HepG2 (cell line): ENCODE data around the gene CMPK2. TPM values are rescaled to one million over a fixed set of nuclear protein-coding genes. Genes with fewer than 3 reads are reported as not detected.
A peak's percentile ranks its signal among the peaks of the same experiment; 100 is the strongest.

Source experiments
- ATAC-seq: fragments of 200-7000 bp; cut with Tn5 transposase; 3 replicates; pipeline ENCODE4 v1.9.1; 2020; ENCODE audit warnings: mild to moderate bottlenecking, moderate library complexity
- BruUV-seq: library from RNA; stranded (reverse); fragments of 400-500 nt; replicated peaks from 2 replicates; lab custom pipeline; 2021; lab: Mats Ljungman, UMichigan
- CTCF ChIA-PET: fragments of 300-600 bp; formaldehyde crosslinking; extraction: SDS; loops from one replicate; lab custom pipeline; 2021; ENCODE audit warnings: low total read pairs, inconsistent platforms, low intra/inter-chr PET ratio; lab: Yijun Ruan, JAX
- POLR2A ChIA-PET: fragments of 350-600 bp; sonication (Branson Sonifier 250); formaldehyde crosslinking; loops from one replicate; lab custom pipeline; 2020; ENCODE audit warnings: antibody characterized with exemption, inconsistent platforms; lab: Yijun Ruan, JAX
- DNase-seq: peaks from one replicate; pipeline ENCODE4 v3.0.0-alpha.2; 2015; ENCODE audit warnings: low spot score
- FAIRE-seq: peaks from 3 replicates; lab custom pipeline; 2011; peaks lifted over from hg19 to GRCh38; lab: Jason Lieb, UNC
- H2AFZ ChIP-seq: one replicate; pipeline ENCODE4 v1.6.1; 2011; ENCODE audit warnings: low read length, inconsistent platforms
- H3K27ac ChIP-seq: fragments of 300-600 bp; 3 replicates; pipeline ENCODE4 v1.8.0; 2011; ENCODE audit warnings: mixed run types, mild to moderate bottlenecking, mixed read lengths, low read length, inconsistent platforms; ENCODE audit not compliant: insufficient read depth; ENCODE audit errors: extremely low read length
- H3K27me3 ChIP-seq, 2 experiments: fragments of 200-600 bp in 1 of 2; 2 replicates in 1 of 2; 3 replicates in 1 of 2; pipeline versions ENCODE4 v1.6.0 to v1.8.0; 2011; ENCODE audit warnings: low read length in 2 of 2, mild to moderate bottlenecking in 2 of 2, moderate library complexity in 2 of 2, inconsistent platforms in 1 of 2; ENCODE audit not compliant: insufficient read depth in 2 of 2, control insufficient read depth in 1 of 2
- H3K36me3 ChIP-seq, 2 experiments: fragments of 200-600 bp in 1 of 2; replicated peaks in 1 of 2; 2 replicates in 1 of 2; 3 replicates in 1 of 2; pipeline versions ENCODE4 v1.5.1 to v1.8.0; 2011; ENCODE audit warnings: low read length in 2 of 2, inconsistent platforms in 1 of 2; ENCODE audit not compliant: insufficient read depth in 2 of 2, control insufficient read depth in 1 of 2
- H3K4me1 ChIP-seq: 2 replicates; pipeline ENCODE4 v1.5.1; 2012; ENCODE audit warnings: low read length, inconsistent platforms; ENCODE audit not compliant: insufficient read depth
- H3K4me2 ChIP-seq: 2 replicates; pipeline ENCODE4 v1.6.0; 2011; ENCODE audit warnings: low read depth, low read length, inconsistent platforms
- H3K4me3 ChIP-seq, 3 experiments: fragments of 200-600 bp in 1 of 3; sonication (generic), shearing (Covaris generic) in 1 of 3; replicated peaks in 1 of 3; 2 replicates each; pipeline ENCODE4 v1.5.1; 2011 to 2016; ENCODE audit warnings: low read length in 3 of 3, inconsistent platforms in 2 of 3, low read depth in 2 of 3, mild to moderate bottlenecking in 2 of 3, control low read depth in 1 of 3, mixed read lengths in 1 of 3; ENCODE audit not compliant: insufficient read depth in 1 of 3
- H3K79me2 ChIP-seq: one replicate; pipeline ENCODE4 v1.6.1; 2011; ENCODE audit warnings: low read length, inconsistent platforms; ENCODE audit not compliant: insufficient read depth
- H3K9ac ChIP-seq: 2 replicates; pipeline ENCODE4 v1.6.0; 2011; ENCODE audit warnings: mild to moderate bottlenecking, low read depth, low read length, inconsistent platforms; ENCODE audit not compliant: insufficient read depth
- H3K9me3 ChIP-seq: 2 replicates; pipeline ENCODE4 v1.5.1; 2012; ENCODE audit warnings: mild to moderate bottlenecking, low read length
- H4K20me1 ChIP-seq: 2 replicates; pipeline ENCODE4 v1.6.0; 2011; ENCODE audit warnings: inconsistent platforms, mild to moderate bottlenecking, low read length, moderate library complexity; ENCODE audit not compliant: insufficient read depth
- CREB1 ChIP-seq, 2 experiments: fragments of 450-650 bp in 1 of 2; IDR thresholded peaks; 2 replicates each; pipeline ENCODE4 v1.6.1; 2016 to 2017; ENCODE audit warnings: control low read depth in 1 of 2, mild to moderate bottlenecking in 1 of 2, missing compliant biosample characterization in 1 of 2, missing genetic modification characterization in 1 of 2
- FOXA3 ChIP-seq: IDR thresholded peaks from 2 replicates; pipeline ENCODE4 v1.6.1; 2016; ENCODE audit warnings: missing genetic modification reagents, missing compliant biosample characterization
- FOXP1 ChIP-seq, 2 experiments: fragments of 450-650 bp in 1 of 2; IDR thresholded peaks; 2 replicates each; pipeline ENCODE4 v1.6.1; 2017 to 2018; ENCODE audit warnings: antibody characterized with exemption in 1 of 2
- PLRG1 ChIP-seq: fragments of 450-650 bp; conservative IDR thresholded peaks from 2 replicates; pipeline ENCODE4 v1.6.1; 2016
- SOX13 ChIP-seq, 3 experiments: fragments of 450-650 bp in 1 of 3; sonication (generic) in 1 of 3; formaldehyde crosslinking in 1 of 3; IDR thresholded peaks in 2 of 3; conservative IDR thresholded peaks in 1 of 3; 2 replicates each; pipeline versions ENCODE4 v1.5.0 to v1.6.1; 2016 to 2020; ENCODE audit warnings: antibody characterized with exemption in 1 of 3, mild to moderate bottlenecking in 1 of 3, missing compliant biosample characterization in 1 of 3, missing genetic modification reagents in 1 of 3, moderate library complexity in 1 of 3
- ZNF224 ChIP-seq: sonication (generic); formaldehyde crosslinking; IDR thresholded peaks from 2 replicates; pipeline ENCODE4 v1.5.0; 2020; ENCODE audit warnings: mild to moderate bottlenecking, missing genetic modification reagents
- ZNF879 ChIP-seq: sonication (generic); formaldehyde crosslinking; IDR thresholded peaks from 2 replicates; pipeline ENCODE4 v1.8.1; 2023; ENCODE audit warnings: missing genetic modification reagents
- WGBS: methylation state at CpG from one replicate; pipeline ENCODE4 v1.1.6; 2017; ENCODE audit warnings: low lambda C conversion rate; 5-methylcytosine and 5-hydroxymethylcytosine counted together
- in situ Hi-C: cut with HindIII; loops from 2 replicates; pipeline ENCODE4 v1.10.0; 2017; ENCODE audit warnings: low pct_unique_long_range_greater_than_20kb; ENCODE audit not compliant: extremely low pct_ligation_motif_present
- intact Hi-C: fragments of 100-400 bp; cut with micrococcal nuclease; formaldehyde crosslinking; loops from one replicate; pipeline ENCODE4 v1.10.0; 2022; ENCODE audit not compliant: unreplicated experiment
- polyA plus RNA-seq, 8 experiments: library from polyadenylated mRNA; depleted of rRNA in 3 of 8; stranded (reverse) in 7 of 8; unstranded in 1 of 8; fragments of >200 nt; fragmentation: Illumina TruSeq in 4 of 8; extraction: Trizol in 4 of 8; gene quantifications; 2 replicates each; pipeline versions ENCODE4 v1.2.1 to v1.2.3, GENCODE V29; 2011 to 2016; ENCODE audit warnings: low read depth in 4 of 8, missing spikeins in 1 of 8, mixed read lengths in 1 of 8; ENCODE audit not compliant: insufficient read depth in 1 of 8
- total RNA-seq, 5 experiments: library from RNA; depleted of rRNA; stranded (reverse); fragments of >200 nt; fragmentation: Illumina TruSeq; extraction: Trizol; gene quantifications; 2 replicates each; pipeline ENCODE4 v1.2.3, GENCODE V29; 2016; ENCODE audit warnings: low read depth in 1 of 5
- TF ChIP-seq, protein P1 (sequence below): sonication (generic); formaldehyde crosslinking; IDR thresholded peaks from 2 replicates; pipeline ENCODE4 v1.4.0; 2020; ENCODE audit warnings: missing genetic modification reagents
- TF ChIP-seq, protein P2 (sequence below): sonication (generic); formaldehyde crosslinking; IDR thresholded peaks from 2 replicates; pipeline ENCODE4 v1.8.0; 2022; ENCODE audit warnings: missing genetic modification reagents, low read depth, mild to moderate bottlenecking, borderline replicate concordance

Gene CMPK2
- total and polyA plus RNA-seq, 2 of the 13 experiments (the other 11 are each of a cell fraction or from before 2014, with no cell fraction given): 0.04 to 1.0 TPM

DNA sequence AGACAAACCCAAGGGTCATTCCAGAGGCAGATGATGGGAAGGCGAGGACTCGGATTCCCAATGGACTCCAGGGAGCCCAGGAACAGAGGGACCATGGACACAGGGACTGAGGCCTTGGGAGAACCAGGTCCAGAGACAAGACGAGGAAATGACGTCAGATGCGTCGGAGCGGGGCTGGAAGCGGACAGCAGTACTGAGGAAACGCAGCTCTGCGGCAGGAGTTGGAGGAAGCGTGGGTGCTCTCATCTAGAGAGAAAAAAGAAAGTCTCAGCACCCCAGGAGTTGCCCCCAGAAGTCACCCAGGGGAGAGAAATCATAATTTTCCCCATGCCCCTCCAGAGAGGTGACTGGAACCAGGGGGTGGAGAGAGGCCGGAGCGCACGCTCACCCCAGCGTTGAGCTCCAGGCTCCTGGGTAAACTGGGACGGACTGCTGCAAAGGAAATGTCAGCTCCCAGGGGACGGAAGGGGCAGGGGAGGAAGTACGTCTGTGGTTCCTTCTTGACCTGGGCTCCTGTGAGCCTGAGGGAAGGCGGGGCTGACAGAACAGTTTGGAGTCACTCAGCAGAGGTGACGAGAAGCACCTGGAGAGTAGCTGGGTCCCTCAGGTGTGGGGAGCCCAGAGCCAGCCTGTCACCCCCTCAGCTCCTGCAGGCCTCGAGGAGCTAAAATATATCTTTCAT, 44.7 kb downstream of the CMPK2 start:
- Histone ChIP-seq H3K79me2 (no peaks in the 10 kb centered on the region), H3K4me3 (no peak overlapping the region), H4K20me1 (no peaks in the 10 kb centered on the region), H3K36me3 (no peaks in the 10 kb centered on the region), H3K9ac (no peak overlapping the region), H3K27ac (no peak overlapping the region), H3K4me1 (no peaks in the 10 kb centered on the region), H3K27me3 (peaks cover 3 to 26% of the 10 kb centered on the region in 2 experiments; a peak in 2 of 5 replicates), H2AFZ (no peak overlapping the region), H3K9me3 (no peaks in the 10 kb centered on the region), H3K4me2 (no peak overlapping the region)
- no TSS peak for BruUV-seq
- CTCF ChIA-PET: no interaction called here
- FAIRE-seq: no peak
- peak; percentile 31 for TF ChIP-seq CREB1 (IDR thresholded peaks at IDR 0.05)
- TF ChIP-seq CREB1 (CRISPR knock-in tag; IDR thresholded peaks at IDR 0.05): no peak
- TF ChIP-seq FOXP1 (IDR thresholded peaks at IDR 0.05): no peak
- no peak for TF ChIP-seq FOXP1 (CRISPR knock-in tag; IDR thresholded peaks at IDR 0.05)
- 52% methylated on average over 21 of the region's 21 CpGs for WGBS
- intact Hi-C loops: no loop called here
- DNase-seq: no peak
- in situ Hi-C loops: no loop called here
- POLR2A ChIA-PET: no interaction called here
- ATAC-seq: no peak

DNA sequence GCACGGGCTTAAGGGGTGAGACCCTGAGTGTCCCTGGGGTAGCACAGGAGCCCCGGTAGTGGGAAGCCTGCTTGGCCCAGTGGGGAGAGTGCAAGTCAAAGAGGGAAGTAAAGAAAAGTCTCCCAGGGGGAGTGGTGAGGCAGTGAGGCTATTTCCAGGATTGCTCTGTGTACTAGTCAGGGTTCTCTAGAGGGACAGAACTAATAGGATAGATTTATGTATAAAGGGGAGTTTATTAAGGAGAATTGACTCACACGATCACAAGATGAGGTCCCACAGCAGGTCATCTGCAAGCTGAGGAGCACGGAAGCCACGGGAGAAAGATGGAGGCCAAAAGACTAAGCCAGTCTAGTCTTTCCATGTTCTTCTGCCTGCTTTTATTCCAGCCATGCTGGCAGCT, 45.5 kb downstream of the CMPK2 start:
- POLR2A ChIA-PET: no interaction called here
- ATAC-seq (no peak), FAIRE-seq (no peak), DNase-seq (no peak)
- CTCF ChIA-PET: no interaction called here
- Histone ChIP-seq H3K4me3 (no peak overlapping the region), H3K79me2 (no peaks in the 10 kb centered on the region), H3K27ac (no peak overlapping the region), H3K4me2 (no peak overlapping the region), H3K4me1 (no peaks in the 10 kb centered on the region), H3K9me3 (no peaks in the 10 kb centered on the region), H4K20me1 (no peaks in the 10 kb centered on the region), H2AFZ (no peak overlapping the region), H3K27me3 (peaks cover 3 to 26% of the 10 kb centered on the region in 2 experiments; a peak in 2 of 5 replicates), H3K9ac (no peak overlapping the region), H3K36me3 (no peaks in the 10 kb centered on the region)
- in situ Hi-C loops (no loop called here), intact Hi-C loops (no loop called here)
- 15% methylated on average over 5 of the region's 5 CpGs for WGBS
- BruUV-seq: no TSS peak
- TF ChIP-seq, protein P1, sequence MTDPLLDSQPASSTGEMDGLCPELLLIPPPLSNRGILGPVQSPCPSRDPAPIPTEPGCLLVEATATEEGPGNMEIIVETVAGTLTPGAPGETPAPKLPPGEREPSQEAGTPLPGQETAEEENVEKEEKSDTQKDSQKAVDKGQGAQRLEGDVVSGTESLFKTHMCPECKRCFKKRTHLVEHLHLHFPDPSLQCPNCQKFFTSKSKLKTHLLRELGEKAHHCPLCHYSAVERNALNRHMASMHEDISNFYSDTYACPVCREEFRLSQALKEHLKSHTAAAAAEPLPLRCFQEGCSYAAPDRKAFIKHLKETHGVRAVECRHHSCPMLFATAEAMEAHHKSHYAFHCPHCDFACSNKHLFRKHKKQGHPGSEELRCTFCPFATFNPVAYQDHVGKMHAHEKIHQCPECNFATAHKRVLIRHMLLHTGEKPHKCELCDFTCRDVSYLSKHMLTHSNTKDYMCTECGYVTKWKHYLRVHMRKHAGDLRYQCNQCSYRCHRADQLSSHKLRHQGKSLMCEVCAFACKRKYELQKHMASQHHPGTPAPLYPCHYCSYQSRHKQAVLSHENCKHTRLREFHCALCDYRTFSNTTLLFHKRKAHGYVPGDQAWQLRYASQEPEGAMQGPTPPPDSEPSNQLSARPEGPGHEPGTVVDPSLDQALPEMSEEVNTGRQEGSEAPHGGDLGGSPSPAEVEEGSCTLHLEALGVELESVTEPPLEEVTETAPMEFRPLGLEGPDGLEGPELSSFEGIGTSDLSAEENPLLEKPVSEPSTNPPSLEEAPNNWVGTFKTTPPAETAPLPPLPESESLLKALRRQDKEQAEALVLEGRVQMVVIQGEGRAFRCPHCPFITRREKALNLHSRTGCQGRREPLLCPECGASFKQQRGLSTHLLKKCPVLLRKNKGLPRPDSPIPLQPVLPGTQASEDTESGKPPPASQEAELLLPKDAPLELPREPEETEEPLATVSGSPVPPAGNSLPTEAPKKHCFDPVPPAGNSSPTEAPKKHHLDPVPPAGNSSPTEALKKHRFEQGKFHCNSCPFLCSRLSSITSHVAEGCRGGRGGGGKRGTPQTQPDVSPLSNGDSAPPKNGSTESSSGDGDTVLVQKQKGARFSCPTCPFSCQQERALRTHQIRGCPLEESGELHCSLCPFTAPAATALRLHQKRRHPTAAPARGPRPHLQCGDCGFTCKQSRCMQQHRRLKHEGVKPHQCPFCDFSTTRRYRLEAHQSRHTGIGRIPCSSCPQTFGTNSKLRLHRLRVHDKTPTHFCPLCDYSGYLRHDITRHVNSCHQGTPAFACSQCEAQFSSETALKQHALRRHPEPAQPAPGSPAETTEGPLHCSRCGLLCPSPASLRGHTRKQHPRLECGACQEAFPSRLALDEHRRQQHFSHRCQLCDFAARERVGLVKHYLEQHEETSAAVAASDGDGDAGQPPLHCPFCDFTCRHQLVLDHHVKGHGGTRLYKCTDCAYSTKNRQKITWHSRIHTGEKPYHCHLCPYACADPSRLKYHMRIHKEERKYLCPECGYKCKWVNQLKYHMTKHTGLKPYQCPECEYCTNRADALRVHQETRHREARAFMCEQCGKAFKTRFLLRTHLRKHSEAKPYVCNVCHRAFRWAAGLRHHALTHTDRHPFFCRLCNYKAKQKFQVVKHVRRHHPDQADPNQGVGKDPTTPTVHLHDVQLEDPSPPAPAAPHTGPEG (CRISPR knock-in tag): no peak
- TF ChIP-seq PLRG1 (no peak), SOX13 (IDR thresholded peaks at IDR 0.05) (no peak), SOX13 (CRISPR knock-in tag; conservative IDR thresholded peaks at IDR 0.05 in 1 of 2, IDR thresholded peaks at IDR 0.05 in 1 of 2) (no peak), ZNF879 (no peak), FOXA3 (CRISPR knock-in tag) (no peak), ZNF224 (CRISPR knock-in tag) (no peak)
- TF ChIP-seq, protein P2, sequence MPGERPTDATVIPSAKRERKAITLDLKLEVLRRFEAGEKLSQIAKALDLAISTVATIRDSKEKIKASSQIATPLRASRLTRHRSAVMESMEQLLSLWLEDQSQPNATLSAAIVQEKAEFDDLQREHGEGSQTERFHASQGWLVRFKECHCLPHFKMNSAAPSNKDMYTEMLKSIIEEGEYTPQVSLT (CRISPR knock-in tag): no peak
